AG09319 (cell line): ENCODE measurements around the gene PCBP3.

Experiments
- DNase-seq: peaks from one replicate; pipeline ENCODE4 v3.0.0-alpha.2; 2010; ENCODE audit warnings: low read depth; ENCODE audit errors: extremely low read depth
- TF ChIP-seq, protein P1 (sequence below): IDR thresholded peaks from 2 replicates; pipeline ENCODE4 v1.5.1; 2011; ENCODE audit warnings: low read depth, mild to moderate bottlenecking, inconsistent platforms, low read length, moderate library complexity

The PCBP3 gene

DNA sequence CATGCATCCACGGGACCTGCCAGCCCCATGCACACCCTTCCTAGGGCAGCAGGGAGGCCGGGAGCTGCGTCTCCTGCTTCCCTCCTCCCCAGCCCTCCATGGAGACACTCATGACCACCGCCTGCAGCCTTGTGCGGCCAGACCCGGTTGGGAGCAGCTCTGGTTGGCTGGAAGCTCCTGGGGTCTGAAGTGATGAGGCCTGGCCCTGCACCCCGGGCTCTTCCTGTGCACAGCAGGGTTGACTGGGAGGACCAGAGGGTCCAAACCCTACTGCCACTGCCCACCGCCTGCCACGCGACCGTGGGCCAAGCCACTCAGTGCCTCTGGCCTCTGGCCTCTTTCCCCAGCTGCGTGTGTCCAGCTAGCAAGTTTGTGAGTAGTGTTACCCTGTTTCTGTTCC, 226.9 kb downstream of the PCBP3 start:
- no peak for DNase-seq
- TF ChIP-seq, protein P1, sequence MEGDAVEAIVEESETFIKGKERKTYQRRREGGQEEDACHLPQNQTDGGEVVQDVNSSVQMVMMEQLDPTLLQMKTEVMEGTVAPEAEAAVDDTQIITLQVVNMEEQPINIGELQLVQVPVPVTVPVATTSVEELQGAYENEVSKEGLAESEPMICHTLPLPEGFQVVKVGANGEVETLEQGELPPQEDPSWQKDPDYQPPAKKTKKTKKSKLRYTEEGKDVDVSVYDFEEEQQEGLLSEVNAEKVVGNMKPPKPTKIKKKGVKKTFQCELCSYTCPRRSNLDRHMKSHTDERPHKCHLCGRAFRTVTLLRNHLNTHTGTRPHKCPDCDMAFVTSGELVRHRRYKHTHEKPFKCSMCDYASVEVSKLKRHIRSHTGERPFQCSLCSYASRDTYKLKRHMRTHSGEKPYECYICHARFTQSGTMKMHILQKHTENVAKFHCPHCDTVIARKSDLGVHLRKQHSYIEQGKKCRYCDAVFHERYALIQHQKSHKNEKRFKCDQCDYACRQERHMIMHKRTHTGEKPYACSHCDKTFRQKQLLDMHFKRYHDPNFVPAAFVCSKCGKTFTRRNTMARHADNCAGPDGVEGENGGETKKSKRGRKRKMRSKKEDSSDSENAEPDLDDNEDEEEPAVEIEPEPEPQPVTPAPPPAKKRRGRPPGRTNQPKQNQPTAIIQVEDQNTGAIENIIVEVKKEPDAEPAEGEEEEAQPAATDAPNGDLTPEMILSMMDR, result no peak

GRCh38 chr21:45870851-45871615, 227.5 kb downstream of the PCBP3 start:
- TF ChIP-seq, protein P1, result no peak

DNA sequence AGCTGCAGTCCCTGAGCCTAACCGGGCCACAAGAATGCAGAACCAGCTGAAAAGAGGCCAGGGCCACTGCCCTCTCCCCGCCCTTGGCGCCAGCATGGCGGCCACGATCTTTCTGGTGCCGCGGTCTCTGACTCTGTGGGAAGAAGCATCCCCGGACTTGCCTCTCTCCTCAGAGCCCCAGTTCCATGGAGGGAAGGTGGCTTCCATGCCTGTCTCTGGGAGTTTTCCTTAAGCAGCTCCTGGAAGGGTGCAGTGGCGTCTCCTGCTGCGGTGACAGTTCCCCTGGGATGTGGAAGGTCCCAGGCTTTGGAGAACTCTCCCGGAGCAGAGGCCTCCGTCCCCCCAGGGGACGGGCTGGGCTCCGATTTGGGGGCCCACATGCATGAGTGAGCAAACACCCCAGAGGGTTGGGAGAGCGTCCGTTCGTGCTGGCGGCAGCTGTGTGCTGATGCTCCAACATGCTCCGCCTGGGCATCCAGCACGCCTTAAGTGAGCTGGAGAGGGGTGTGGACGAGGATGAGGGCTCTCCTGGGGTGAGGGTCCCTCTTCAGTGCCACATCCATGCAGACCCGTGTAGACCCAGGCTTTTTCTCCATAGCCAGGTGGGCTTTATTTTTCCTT, 228.2 kb downstream of the PCBP3 start:
- no peak for DNase-seq
- TF ChIP-seq, protein P1, result no peak

More at GRCh38 chr21:45870851-45871615, 227.5 kb downstream of the PCBP3 start:
- no peak for DNase-seq

DNA sequence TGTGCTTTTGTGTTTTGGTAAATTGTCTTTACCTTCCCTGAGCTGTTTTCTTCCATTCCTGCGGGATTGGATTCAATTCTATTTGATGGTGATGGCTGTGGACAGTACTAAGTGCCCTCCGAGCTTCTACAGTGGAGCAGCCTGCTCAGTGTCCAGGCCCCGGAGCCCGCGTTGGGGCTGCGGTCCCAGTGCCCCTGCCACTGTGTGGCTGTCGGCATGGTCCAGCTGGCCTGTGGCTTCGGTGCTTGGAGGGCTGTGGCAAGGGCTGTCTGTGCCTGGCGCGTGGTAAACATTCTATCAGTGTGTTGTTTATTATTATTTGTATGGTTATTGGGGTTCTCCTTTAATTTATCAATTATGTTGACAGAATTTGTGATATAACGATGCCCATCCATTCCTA, 228.9 kb downstream of the PCBP3 start:
- TF ChIP-seq, protein P1, result no peak
- no peak for DNase-seq

GRCh38 chr21:45872902-45873301, 229.4 kb downstream of the PCBP3 start:
- DNase-seq, result no peak
- TF ChIP-seq, protein P1, result no peak

- TF ChIP-seq, protein P1, result no peak
- no peak for DNase-seq
These were observed 229.9 kb downstream of the PCBP3 start for GRCh38 chr21:45873418-45873817.

DNA sequence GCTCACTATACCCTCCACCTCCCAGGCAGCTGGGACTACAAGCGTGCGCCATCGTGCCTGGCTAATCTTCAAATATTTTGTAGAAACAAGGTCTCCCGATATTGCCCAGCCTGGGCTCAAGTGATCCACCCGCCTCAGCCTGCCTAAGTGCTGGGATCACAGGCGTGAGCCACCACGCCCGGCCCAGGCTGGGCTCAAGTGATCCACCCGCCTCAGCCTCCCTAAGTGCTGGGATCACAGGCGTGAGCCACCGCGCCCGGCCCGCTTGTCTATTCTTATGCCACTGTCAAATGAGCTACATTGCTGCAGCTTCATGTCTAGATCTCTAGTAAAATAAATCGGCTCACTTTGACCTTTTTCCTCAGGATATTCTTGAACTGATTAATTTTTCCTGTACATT, 230.3 kb downstream of the PCBP3 start:
- no peak for DNase-seq
- TF ChIP-seq, protein P1, result no peak
